TTC549 (cell line): Measurements from ENCODE around the gene ARPC5L.
"Not testable (repeated sequence)": the region's sequence is repeated elsewhere in the genome, so short reads cannot be mapped to it uniquely, and the experiment has no call there.

ENCODE experiments used
- FAIRE-seq: peaks from 2 replicates; lab custom pipeline; 2012; peaks lifted over from hg19 to GRCh38; lab: Jason Lieb, UNC

ARPC5L gene

DNA sequence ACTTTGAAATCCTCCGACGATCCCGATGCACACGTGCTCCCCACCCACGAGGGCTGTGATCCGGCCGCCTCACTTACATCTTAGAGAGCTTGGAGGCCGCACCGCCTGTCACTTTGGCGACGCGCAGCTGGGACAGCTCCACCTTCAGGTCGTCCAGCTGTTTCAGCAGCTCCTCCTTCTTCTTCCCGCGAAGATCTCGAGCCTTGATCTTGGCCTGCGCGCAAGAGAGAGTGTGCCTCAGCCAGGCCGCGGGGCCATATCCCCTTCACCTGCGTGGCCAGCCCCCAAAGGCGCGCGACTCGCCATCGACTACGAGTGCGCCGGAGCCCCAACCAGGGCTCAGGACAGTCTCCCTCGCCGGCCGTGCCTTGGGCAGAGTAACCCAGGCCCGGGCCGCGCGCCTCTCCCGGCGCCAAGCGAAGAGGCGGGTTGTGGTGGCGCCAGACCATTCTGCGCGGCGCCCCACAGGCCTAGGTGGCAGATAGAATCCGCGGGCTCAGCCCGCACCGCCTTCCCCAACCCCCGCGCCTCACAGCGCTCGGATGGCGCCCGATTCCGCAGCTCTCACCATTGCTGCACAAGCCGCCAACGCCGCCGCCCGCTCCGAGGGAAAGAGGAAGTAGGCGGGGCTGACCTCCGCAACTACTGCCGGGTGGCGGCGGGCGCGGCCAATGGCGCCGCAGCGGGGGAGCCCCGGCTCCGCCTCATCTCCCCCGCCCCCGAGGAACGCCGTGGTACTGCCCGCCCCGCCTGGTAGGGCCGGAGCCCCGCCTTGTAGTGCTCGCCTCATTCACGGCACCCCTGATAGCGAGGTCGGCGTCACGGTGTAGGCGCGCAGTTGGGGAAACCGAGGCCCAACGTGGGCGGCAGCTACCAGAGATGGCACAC is at the start of gene ARPC5L, which contains the start of gene RPL35:
ARPC5L (plus strand) TSS at position 789 of the 888 bp plus-strand sequence. CDS start 7,161 bp downstream, outside the sequence.
RPL35 (minus strand) TSS at position 616 of the 888 bp plus-strand sequence; CDS start at position 571, 45 bp downstream.
- no peak for FAIRE-seq

DNA sequence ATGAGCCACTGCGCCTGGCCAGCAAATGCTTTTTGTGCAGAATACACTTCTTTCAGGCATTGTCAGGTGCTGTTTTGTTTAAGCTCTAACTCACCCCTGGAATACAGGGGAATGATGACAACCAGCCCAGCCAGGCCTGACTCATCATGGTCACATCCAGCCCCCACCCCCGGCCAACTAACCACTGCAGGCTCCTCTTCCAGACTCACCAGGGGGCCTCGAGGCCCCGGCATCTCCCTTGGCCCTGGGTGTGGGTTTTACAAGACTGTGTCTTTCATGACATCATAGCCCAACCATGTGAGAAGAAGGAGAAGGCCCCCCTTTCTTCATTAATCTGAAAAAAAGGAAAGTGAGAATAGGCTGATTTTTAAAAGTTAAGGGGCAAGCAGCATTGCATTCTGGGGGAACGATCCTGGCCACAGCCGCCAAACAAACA is 49.5 kb upstream of the ARPC5L start:
- FAIRE-seq: no peak

DNA sequence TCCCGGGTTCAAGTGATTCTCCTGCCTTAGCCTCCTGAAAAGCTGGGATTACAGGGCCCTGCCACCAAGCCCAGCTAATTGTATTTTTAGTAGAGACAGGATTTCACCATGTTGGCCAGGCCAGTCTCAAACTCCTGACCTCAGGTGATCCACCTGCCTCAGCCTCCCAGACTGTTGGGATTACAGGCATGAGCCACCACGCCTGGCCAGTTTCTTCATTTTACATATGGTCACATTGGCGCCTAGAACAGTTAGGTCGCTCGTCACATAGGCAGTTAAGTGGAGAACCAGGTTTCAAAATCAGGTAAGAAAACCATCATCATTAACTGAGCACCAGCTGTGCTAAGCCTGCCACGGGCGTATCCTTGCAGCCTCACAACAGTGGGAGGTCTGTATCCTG is 48.9 kb upstream of the ARPC5L start:
- no peak for FAIRE-seq

GRCh38 chr9:124813501-124814163 is 48.3 kb upstream of the ARPC5L start:
- no peak for FAIRE-seq

DNA sequence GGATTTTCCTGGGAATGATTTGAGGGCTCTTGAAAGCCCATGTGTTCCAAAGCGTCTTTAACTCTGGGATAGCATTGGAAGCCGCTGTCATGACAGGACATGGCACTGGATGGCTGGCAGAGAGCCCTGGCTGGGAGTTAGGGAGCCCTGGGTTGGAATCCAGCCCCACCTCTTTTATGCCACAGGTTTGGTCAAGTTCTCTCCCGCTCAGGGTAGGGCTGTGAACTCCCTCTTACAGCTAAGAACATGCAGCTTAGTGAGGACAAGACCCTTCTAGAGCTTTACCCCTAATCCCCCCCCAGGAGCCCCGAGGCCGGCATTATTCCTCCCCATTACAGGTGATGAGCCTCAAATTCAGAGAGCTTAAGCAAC is 47.8 kb upstream of the ARPC5L start:
- FAIRE-seq: no peak

- no peak for FAIRE-seq
Observed at GRCh38 chr9:124815601-124816000, 46.3 kb upstream of the ARPC5L start.

DNA sequence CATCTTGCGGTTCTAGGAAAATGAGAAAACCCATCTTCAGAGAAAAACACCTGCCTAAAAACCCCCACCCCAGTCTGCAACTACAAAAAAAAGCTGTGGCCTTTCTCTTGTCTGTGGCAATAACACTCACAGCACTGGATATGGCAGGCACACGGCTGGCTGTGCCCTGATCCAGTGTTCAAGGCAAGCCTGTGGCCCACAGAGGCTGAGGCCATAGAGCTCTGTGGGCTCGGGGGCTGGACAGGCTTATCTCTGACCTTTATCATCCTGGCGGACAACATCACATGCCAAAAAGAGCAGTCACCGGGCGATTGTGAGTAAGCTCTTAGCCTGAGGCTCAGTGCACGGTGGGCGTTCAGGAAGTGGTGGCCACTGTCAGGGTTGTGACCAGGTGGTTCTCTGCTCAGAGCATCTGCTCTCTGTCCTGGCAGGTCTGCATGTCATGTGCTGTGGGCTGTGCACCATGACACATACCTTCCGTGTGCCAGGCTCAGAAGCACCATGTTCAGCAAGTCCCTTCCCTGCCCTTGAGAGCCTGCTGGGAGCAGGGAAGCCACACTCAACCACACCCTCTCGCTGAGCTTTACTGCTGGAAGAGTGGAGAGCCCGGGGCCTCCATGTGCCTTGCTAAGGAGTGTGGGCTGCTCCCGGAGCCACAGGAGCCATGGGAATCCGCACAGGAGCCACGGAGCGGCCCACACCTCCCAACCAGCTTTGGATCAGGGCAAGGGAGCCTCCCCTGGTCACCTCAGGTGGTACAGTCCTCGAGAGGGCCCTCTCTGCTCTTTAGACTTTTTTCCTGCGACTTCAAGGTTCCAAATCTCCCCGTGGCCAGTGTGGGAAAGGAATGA is 43.3 kb upstream of the ARPC5L start:
- no peak for FAIRE-seq

GRCh38 chr9:124820698-124821623 is 41.0 kb upstream of the ARPC5L start:
- no peak for FAIRE-seq

GRCh38 chr9:124828489-124829333 is 33.2 kb upstream of the ARPC5L start:
- FAIRE-seq: no peak

- no peak for FAIRE-seq
Observed at GRCh38 chr9:124829334-124829669, 32.6 kb upstream of the ARPC5L start.

GRCh38 chr9:124830593-124830992 is 31.3 kb upstream of the ARPC5L start:
- FAIRE-seq: no peak

DNA sequence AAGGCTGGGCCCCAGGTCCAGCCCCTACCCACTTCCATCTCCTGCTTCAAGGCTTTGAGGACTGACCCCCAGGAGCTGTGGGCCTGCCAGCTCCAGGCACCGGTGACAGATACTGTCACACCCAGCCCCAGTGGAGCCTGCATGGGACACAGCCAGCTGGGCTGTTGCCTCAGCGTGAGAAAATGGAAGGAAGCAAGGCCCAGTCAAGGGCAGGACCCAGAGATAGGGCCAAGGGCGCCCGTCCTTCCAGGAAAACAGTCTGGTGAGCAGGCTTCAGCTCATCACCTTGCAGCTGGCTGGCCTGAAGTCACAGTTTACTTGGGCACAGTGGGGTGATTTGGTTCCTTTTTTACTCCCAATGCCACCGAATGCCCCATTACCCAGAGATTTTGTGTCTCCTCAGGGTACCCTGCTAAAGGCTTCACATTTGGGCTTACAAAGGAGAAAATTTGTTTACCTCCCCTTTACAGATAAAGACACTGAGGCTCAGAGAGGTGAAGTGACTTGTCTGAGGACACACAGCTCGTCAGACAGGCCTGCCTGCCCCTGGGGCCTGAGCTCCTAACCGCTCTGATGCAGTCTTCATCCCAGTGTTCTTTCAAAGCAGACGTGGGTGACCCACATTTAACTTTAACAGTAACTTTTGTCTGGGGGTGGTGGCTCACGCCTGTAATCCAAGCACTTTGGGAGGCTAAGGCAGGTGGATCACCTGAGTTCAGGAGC is 30.1 kb upstream of the ARPC5L start:
- FAIRE-seq: no peak

DNA sequence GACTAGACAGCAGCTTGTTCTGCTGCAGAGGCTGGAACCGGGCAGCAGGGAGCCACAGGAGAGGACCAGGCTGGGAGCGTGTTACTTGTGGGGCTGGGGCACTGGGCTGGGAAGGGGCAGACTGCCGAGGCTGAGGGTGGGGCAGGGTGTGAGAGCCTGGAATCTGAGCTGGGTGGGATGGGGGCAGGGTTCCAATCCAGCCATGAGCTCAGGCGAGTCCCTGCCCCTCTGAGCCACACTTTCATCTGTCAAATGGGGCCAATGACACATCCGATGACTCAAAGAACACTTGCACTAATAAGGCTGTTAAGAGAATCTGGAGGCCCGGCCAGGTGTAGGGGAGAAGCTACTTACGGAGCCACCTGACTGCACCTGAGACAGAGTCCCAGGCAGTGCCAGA is 27.3 kb upstream of the ARPC5L start:
- no peak for FAIRE-seq

- no peak for FAIRE-seq
Observed at GRCh38 chr9:124835026-124835557, 26.8 kb upstream of the ARPC5L start.

- not testable (repeated sequence) for FAIRE-seq
Observed at GRCh38 chr9:124838132-124838531, 23.8 kb upstream of the ARPC5L start.

DNA sequence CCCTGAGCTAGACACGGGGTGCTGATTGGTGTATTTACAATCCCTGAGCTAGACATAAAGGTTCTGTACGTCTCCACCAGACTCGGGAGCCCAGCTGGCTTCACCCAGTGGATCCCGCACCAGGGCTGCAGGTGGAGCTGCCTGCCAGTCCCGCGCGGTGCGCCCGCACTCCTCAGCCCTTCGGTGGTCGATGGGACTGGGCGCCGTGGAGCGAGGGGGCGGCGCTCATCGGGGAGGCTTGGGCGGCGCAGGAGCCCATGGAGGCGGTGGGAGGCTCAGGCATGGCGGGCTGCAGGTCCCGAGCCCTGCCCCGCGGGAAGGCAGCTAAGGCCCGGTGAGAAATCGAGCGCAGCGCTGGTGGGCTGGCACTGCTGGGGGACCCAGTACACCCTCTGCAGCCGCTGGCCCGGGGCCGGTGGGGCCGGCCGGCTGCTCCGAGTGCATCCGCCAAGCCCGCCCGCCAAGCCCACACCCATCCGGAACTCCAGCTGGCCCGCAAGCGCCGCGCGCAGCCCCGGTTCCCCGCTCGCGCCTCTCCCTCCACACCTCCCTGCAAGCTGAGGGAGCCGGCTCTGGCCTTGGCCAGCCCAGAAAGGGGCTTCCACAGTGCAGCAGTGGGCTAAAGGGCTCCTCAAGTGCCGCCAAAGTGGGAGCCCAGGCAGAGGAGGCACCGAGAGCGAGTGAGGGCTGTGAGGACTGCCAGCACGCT is 23.2 kb upstream of the ARPC5L start:
- not testable (repeated sequence) for FAIRE-seq

GRCh38 chr9:124839612-124840299 is 22.2 kb upstream of the ARPC5L start:
- FAIRE-seq: no peak

GRCh38 chr9:124840300-124840833 is 21.6 kb upstream of the ARPC5L start:
- no peak for FAIRE-seq
